Mesothelial cell of epicardium (in vitro differentiated cells): ENCODE measurements around the gene L3MBTL3. TPM values are rescaled to one million over a fixed set of nuclear protein-coding genes. Genes with fewer than 3 reads are reported as not detected.

ENCODE experiments used
- DNase-seq, 2 experiments: peaks; one replicate each; pipeline ENCODE4 v3.0.0; 2021; ENCODE audit warnings: low spot score in 2 of 2; ENCODE audit not compliant: unreplicated experiment in 2 of 2
- H3K27ac Mint-ChIP-seq: 2 replicates; pipeline ENCODE4 v1.8.0; 2021; ENCODE audit warnings: mixed read lengths
- H3K27me3 Mint-ChIP-seq: 2 replicates; pipeline ENCODE4 v1.8.0; 2021; ENCODE audit warnings: low read depth, mixed read lengths
- H3K36me3 Mint-ChIP-seq: 2 replicates; pipeline ENCODE4 v1.8.0; 2021; ENCODE audit warnings: mixed read lengths
- H3K4me1 Mint-ChIP-seq: 2 replicates; pipeline ENCODE4 v1.8.0; 2021; ENCODE audit warnings: mixed read lengths
- H3K4me3 Mint-ChIP-seq: 2 replicates; pipeline ENCODE4 v1.8.0; 2021; ENCODE audit warnings: mild to moderate bottlenecking, moderate library complexity, mixed read lengths
- H3K9me3 Mint-ChIP-seq: 2 replicates; pipeline ENCODE4 v1.8.0; 2021; ENCODE audit warnings: mixed read lengths
- CTCF ChIP-seq: fragments of 200-600 bp; sonication (generic); IDR thresholded peaks from one replicate; pipeline ENCODE4 v1.5.0; 2021; ENCODE audit warnings: antibody characterized with exemption; ENCODE audit not compliant: unreplicated experiment
- total RNA-seq: library from RNA; stranded (reverse); gene quantifications from 3 replicates; pipeline ENCODE4 v1.2.1, GENCODE V29; 2021

Gene L3MBTL3
- total RNA-seq, 1 donor from 2014 or later = 35.8 TPM

- H3K9me3 Mint-ChIP-seq = no peaks in the 10 kb centered on the region
- peak overlapping the region; percentile 99 for H3K4me3 Mint-ChIP-seq
- no peaks in the 10 kb centered on the region for H3K36me3 Mint-ChIP-seq
- peak; percentile 24 to 48 for DNase-seq
- H3K27me3 Mint-ChIP-seq = no peaks in the 10 kb centered on the region
- H3K4me1 Mint-ChIP-seq = peaks cover 10% of the 10 kb centered on the region
- no peak for TF ChIP-seq CTCF
- H3K27ac Mint-ChIP-seq = peak overlapping the region; percentile 99
These were observed 454 bp downstream of the L3MBTL3 start for GRCh38 chr6:130018744-130019325.

GRCh38 chr6:130019326-130020072 is 1.1 kb downstream of the L3MBTL3 start:
- peak overlapping the region; percentile 96 for H3K27ac Mint-ChIP-seq

GRCh38 chr6:130020073-130020906 is 1.9 kb downstream of the L3MBTL3 start:
- peak; percentile 31 to 45 for DNase-seq
- H3K27me3 Mint-ChIP-seq = no peaks in the 10 kb centered on the region
- H3K4me1 Mint-ChIP-seq = peaks cover 10% of the 10 kb centered on the region
- H3K36me3 Mint-ChIP-seq = peaks cover 9% of the 10 kb centered on the region
- no peak for TF ChIP-seq CTCF
- peak overlapping the region; percentile 98 for H3K27ac Mint-ChIP-seq
- H3K4me3 Mint-ChIP-seq = peak overlapping the region; percentile 95
- H3K9me3 Mint-ChIP-seq = no peaks in the 10 kb centered on the region

More at GRCh38 chr6:130019326-130020072, 1.1 kb downstream of the L3MBTL3 start:
- no peaks in the 10 kb centered on the region for H3K9me3 Mint-ChIP-seq
- DNase-seq = peak in 1 of 2 experiments; percentile 55
- H3K36me3 Mint-ChIP-seq = peaks cover 2% of the 10 kb centered on the region
- H3K4me3 Mint-ChIP-seq = peak overlapping the region; percentile 94
- TF ChIP-seq CTCF = no peak
- H3K4me1 Mint-ChIP-seq = peaks cover 10% of the 10 kb centered on the region
- H3K27me3 Mint-ChIP-seq = no peaks in the 10 kb centered on the region

GRCh38 chr6:130020907-130021629 is 2.7 kb downstream of the L3MBTL3 start:
- H3K4me1 Mint-ChIP-seq = peaks cover 10% of the 10 kb centered on the region
- TF ChIP-seq CTCF = peak; percentile 72
- H3K4me3 Mint-ChIP-seq = peak overlapping the region; percentile 95
- no peaks in the 10 kb centered on the region for H3K9me3 Mint-ChIP-seq
- H3K36me3 Mint-ChIP-seq = peaks cover 16% of the 10 kb centered on the region
- peak overlapping the region; percentile 98 for H3K27ac Mint-ChIP-seq
- no peaks in the 10 kb centered on the region for H3K27me3 Mint-ChIP-seq
- DNase-seq = peak; percentile 29 to 80

GRCh38 chr6:130026859-130027258 is 8.5 kb downstream of the L3MBTL3 start:
- no peak for TF ChIP-seq CTCF
- Mint-ChIP-seq H3K4me1 (peaks cover 3% of the 10 kb centered on the region), H3K36me3 (peaks cover 17% of the 10 kb centered on the region), H3K4me3 (no peak overlapping the region), H3K9me3 (no peaks in the 10 kb centered on the region), H3K27me3 (no peaks in the 10 kb centered on the region), H3K27ac (no peak overlapping the region)
- no peak for DNase-seq
